GM21576 (cell line): ENCODE results near the gene C3orf52.
"Not testable (repeated sequence)": the region's sequence is repeated elsewhere in the genome, so short reads cannot be mapped to it uniquely, and the experiment has no call there.

ENCODE experiments used
- ATAC-seq: cut with Tn5 transposase; IDR thresholded peaks from one replicate; pipeline ENCODE4 v1.9.1; 2021; ENCODE audit warnings: mild to moderate bottlenecking, moderate library complexity; ENCODE audit not compliant: unreplicated experiment

The C3orf52 gene, protein sequence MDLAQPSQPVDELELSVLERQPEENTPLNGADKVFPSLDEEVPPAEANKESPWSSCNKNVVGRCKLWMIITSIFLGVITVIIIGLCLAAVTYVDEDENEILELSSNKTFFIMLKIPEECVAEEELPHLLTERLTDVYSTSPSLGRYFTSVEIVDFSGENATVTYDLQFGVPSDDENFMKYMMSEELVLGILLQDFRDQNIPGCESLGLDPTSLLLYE

DNA sequence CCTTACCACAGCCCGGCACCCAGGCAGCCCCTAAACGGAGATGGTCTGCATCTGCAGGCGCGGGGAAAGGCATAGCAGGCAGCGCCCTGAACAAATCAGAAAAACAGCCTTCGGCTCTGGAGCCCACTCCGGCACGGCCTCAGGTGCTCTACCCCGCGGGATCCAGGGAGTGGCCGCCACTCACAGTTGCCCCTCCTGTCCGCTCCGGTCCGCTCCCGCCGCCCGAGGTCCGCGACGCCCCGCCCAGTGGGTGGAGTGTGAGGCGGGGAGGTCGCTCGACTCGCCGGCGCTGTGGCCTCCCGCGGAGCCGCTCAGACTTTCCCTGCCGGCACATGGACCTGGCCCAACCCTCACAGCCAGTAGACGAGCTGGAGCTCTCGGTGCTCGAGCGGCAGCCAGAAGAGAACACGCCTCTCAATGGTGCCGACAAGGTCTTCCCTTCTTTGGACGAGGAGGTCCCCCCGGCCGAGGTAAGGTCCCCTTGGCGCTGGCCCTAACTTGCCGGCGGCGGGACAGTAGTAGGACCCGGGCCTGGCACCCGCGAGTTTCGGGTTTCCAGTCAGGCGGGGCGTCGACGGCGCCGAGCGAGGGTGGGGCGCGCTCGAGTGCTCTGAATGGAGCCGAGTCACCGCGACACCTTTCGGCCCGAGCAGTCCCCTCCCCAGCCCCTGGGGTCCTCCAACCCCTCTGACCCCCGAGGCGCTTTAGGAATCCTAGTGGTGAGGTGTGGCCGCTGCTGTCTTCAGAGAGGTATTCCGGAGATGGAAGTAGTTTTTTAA lies at the start of gene C3orf52:
C3orf52 (plus strand) TSS at position 314 of the 779 bp plus-strand sequence; CDS start at position 333, 19 bp downstream.
- ATAC-seq = peak; percentile 90

DNA sequence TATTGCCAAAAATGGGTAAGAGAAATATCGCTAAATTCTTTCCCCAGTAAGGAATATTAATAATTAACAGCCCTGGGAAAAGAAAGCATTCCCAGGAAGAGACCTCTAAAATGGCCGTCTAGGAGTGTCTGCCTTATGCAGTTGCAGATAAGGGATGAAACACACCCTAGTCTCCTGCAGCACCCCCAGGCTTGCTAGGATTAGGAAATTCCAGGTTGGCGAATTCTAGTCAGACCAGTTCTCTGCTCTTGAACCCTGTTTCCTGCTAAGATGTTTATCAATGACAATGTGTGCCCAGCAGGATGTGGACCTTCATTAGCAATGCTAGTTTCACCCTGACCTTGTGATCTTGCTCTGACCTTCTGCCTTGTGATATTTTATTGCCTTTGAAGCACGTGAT lies 49.0 kb upstream of the C3orf52 start:
- not testable (repeated sequence) for ATAC-seq

DNA sequence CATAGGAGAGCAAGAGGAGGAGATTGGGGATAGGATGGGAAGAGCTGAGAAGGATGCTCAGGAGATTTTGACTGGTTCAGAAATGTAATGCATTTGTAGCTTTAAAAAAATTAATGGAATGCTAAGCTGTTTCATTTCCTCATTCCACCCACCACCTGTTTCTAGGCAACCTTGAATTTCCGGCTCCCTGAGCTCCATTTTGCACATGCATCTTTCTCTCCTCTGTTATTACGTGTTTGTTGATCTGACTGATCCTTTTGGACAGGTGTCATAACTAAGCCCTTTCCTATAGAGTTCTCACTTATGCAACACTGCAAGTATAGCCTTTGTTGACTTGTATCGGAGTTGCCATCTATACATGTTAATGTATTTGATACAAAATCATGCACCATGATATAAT lies 47.3 kb upstream of the C3orf52 start:
- ATAC-seq = no peak

DNA sequence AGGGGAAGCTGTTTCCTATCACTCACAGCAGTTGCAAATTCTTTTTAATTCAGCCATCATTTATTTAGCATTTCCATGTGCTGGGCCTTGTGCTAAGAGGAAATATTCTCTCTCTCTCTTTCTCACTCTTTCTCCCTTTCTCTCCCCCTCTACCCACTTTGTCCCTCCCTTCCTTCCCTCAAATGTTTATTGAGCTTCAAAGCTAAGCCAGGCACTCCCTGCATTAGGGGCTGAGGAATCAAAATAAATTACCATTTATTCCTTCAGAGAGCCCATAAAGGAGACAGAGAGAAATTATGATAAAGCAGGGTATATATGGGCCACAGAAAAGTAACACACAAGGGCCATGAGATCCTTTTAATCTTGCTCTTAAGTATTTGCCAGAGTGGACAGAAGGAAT lies 44.9 kb upstream of the C3orf52 start:
- no peak for ATAC-seq

DNA sequence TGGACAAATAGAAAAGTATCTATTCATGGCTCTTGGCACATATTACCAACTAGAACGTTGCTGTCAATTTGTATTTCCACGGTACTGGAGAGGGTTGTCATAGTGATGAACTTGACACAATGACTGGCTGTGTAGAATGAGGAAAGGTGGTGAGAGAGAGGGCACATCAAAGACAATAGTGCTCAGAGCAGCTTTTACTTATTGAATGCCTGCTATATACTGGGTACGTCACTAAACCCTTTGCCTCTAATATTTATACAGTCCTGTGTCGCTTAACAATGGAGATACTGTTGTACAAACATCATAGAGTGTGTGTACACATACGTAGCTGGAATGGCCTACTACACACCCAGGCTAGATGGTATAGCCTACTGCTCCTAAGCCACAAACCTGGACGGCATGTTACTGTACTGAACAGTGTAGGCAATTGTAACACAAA lies 43.3 kb upstream of the C3orf52 start:
- no peak for ATAC-seq

DNA sequence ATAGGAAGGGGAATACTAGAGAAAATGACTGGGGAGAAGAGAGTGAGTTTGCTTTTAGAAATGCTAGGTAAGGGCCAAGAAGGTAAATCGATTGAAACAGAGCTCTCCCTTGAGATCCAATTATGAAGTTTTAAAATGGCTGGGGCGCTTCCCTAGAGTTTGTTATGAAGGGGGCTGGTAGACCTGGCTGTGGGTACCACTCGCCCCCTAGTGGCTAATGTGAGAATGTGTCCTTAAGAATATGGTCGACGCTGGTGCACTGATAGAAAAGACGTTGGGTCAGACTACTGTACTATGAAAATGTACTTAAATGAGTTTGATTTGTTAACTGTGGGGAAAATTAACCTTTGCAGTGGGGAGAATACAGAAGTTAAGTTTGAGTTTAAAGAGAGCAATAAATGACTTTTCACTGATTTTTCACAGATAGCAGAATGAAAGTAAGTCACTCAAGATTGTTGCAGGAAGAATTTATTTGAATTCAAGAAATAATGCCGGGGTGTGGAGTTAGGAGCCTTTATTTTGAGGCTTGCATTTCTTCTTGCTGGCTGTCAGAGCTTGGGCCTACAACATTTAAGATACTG lies 42.5 kb upstream of the C3orf52 start:
- ATAC-seq = peak; percentile 87

DNA sequence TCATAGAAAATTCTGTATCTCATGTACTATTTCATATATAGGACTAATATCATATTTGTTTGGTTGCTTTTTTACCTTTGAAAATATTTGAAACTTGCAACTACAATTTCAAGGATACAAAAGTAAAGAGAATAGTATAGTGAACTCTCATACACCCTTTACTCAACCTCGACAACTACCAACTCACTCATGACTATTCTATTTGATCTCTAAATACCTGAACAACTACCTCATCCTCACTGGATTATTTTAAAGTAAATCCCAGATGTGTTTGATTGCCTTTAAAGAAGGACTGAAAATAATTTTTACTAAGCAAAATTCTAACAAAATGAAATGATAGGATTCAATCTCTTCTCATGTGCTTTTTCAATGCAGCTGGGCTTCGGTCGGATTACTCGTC lies 39.6 kb upstream of the C3orf52 start:
- no peak for ATAC-seq

DNA sequence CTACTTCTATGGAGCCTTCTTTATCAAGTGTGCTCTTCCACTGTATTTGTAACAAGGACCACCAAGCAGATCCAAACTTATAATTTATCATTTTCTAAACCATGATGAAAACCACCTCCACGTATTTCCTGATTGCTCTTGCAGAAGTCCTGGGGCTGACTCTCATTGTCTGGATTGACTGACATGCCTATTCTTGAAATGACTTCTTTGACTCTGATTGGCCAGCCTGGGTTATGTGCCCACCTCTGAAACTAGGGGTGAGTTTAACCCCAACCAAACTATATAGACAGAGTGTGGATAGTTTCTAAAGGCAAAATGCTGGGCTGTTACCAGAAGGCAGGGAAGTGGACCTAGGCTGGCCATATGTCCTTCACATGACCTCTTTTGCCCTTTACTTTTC lies 38.9 kb upstream of the C3orf52 start:
- no peak for ATAC-seq

DNA sequence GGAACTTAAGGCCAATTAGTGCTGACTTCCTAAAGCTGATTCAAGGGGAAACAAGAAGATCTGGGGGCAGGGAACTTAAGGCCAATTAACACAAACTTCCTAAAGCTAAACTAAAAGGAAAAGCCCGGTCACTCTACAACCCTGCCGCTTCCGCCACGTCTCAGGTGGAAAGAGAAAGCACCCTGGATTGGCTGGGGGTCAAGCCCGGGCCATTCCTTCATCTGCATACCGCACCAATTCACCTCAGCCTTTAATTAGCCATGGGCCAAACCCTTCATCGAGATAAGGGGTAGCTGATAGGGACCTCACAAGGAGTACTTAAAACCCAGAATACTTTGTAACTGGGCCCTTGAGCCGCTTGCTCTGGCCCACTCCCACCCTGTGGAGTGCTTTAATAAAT lies 37.3 kb upstream of the C3orf52 start:
- no peak for ATAC-seq

DNA sequence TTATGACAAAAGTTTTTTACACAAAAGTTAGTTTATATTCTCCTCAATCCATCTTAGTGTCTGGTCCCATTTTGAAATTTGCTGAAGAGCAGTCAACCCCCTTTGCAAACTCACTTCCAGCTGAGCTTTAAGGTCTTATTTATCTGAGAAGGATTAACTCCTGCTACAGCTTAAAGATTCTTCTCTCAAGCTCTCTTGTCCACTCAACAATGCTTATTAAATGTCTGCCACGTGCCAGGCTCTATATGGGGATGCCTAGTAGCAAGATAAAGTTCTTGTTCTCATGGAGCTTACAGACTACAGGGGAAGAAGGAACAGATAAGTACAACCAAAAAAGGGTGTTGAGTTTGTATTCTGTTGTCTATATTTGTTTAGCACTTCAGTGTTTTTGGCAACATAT lies 33.0 kb upstream of the C3orf52 start:
- ATAC-seq = no peak

DNA sequence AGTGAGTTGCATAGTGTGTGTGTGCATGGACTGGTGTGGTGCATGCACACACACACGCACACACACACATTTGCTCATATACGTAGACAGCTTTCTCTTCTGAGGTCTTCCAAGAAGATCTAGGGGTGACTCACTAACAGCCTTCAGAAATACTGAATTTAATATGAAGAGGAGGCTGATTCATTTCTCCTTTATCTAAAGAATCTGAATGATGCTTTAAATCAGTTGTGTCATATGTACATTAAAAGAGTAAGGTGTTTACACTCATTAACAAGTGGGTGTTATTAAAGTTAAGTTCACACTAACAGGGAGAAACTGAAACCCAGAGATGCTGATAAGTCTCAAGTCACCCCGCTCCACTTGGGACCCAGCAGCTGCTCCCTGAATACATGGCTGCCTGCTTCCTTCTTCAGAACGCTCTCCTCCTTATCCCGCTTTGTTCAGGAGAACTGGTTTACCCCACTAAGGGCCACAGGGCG lies 29.7 kb upstream of the C3orf52 start:
- no peak for ATAC-seq

DNA sequence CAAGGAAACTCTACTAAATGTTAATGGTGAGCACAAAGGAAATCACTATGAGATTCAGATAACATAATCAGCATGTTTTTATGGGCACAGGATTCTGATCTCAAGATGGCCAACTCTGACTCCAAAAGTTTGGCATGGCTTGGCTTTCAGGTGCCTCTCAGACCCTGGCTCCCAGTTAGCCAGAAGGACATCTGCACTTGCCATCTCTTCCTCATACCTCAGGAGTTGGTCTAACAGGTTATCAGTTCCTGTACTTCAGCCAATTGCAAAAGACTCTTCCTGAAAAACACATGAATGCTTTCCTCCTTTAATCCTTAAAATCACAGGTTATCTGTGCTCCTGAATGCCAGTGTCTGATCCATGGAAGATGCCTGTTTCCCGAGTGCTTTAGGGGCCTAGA lies 26.7 kb upstream of the C3orf52 start:
- ATAC-seq = no peak

DNA sequence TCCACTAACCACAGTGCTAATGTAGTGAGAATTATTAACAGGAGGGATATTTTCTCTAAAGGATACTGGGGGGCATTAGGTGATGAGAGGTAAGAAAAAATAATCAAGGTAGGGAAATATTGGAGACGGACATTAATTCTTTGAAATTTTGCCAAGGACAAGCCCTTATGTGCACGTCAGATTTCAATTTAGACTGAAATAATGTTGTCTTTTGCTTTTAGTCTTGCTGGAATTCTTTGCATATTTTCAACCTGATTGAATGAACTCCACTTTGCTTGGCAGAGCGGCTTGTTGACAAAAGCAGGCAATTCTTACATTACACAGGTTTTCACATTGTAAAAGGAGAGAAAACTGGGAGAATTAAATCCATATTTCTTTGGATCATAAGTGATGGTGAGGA lies 25.0 kb upstream of the C3orf52 start:
- ATAC-seq = no peak

DNA sequence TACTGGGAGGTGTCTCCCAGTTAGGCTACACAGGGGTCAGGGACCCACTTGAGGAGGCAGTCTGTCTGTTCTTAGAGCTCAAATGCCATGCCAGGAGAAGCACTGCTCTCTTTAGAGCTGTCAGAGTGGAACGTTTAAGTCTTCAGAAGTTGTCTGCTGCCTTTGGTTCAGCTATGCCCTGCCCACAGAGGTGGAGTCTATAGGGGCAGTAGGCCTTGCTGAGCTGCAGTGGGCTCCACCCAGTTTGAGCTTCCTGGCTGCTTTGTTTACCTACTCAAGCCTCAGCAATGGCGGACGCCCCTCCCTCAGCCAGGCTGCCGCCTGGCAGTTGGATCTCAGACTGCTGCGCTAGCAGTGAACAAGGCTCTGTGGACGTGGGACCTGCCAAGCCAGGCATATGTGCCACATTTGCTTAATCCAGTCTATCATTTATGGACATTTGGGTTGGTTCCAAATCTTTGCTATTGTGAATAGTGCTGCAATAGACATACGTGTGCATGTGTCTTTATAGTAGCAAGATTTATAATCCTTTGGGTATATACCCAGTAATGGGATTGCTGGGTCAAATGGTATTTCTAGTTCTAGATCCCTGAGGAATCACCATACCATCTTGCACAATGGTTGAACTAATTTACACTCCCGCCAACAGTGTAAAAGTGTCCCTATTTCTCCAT lies 13.7 kb upstream of the C3orf52 start:
- not testable (repeated sequence) for ATAC-seq

DNA sequence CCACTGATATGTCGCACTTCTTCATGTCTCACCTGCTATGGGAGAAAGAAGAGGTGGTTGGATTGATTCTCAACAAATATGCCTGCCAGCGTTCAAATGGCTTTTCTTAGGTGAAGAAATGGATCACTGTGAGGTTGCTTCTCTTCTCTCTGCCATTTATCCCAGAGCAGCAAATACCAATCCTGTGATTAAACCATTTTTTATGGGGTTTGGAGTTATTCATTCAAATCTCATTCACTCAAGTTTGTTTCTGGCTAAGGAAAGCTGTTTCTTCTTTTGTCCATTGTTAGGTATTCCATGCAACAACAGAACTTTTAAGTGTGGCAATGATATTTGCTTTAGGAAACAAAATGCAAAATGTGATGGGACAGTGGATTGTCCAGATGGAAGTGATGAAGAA lies 12.2 kb upstream of the C3orf52 start:
- no peak for ATAC-seq

DNA sequence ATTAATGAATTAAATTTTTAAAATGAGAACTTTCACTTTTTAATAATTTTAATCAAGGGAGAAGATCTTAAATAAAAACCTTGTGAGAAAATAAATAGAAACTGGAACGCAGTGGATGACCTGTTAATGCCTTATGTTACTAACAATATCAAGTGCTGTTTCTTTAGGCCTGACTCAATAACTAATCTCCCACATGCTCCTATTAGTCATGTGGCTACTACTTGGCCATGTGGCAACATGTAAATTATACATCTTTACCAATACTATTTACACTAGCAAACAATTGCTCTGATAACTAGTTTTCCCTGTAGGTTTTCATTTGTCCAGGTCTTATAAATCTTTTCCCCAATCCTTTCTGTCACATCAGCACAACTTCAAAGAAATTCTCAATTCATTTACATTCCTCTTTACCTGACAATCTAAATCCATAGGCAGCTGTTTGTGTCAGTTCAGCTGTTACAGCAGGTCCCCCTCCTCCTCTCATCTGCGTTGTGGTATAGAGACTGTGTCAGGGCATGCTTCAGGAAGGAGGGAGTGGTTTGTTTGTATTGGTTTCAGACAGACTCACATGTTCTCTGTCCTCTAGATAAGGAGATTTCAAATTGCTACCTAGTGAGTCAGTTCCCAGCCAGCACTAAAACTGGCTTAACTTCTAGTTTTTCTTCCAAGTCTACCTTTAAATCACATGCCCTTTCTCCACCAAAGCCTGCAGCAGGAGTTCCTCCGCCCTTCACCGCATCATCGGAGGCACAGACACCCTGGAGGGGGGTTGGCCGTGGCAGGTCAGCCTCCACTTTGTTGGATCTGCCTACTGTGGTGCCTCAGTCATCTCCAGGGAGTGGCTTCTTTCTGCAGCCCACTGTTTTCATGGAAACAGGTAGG lies 11.3 kb upstream of the C3orf52 start:
- peak; percentile 92 for ATAC-seq

DNA sequence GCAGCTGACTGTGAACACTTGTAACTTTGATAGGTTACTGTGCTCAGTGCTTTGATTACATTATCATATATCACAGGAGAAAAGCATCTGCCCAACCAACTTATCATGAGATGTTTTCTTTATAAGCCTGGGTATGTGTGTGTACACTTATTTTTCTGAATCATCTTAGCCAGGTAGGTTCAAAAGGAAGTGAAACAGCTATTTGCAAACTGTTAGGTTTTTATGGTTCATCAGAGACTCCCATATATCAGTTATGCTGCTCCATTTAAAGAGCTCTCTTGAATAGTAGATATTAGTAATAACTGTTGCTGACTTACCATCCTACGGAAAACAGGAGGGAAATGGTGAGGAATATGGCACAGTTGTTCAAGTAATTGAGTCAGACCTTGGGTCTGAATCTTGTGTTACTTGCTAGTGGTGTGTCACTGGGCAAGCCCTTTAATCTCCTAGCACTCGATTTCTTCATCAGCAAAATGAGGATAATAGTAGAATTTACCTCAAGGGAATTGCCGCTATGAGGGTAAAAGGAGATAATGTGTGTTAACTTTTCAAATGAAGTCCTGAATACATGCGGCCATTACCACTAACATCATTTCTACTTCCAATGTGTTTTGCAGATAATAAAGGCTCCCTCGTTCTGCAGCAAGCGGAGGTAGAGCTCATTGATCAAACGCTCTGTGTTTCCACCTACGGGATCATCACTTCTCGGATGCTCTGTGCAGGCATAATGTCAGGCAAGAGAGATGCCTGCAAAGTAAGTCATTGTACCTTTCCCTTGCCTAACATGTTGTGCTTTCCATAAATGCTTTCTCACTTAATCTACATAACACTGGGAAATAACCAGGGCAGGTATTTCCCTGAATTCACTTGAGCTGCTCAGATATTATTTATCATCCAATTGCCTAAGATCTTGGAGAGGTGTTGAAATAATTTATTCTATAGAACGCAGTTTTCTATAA lies 7.8 kb upstream of the C3orf52 start:
- ATAC-seq = no peak

DNA sequence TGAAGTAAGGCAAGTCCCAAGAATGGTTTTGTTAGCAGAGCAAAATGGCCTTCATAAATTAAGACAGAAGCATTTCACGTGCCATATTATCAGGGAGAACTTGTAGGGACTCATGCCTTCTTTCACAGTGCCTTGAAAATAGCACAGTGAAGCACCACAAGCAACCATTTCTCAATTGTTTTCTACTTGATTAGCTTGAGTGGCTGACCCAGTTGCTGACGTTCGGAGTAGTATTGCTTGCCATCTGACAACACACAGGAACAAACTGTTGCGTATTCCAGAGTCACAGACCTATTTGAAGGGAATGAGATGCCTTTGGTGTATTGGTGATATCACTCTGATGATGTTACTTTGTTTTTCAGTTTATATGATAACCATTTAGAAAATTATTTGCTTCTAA lies 3.0 kb upstream of the C3orf52 start:
- no peak for ATAC-seq

DNA sequence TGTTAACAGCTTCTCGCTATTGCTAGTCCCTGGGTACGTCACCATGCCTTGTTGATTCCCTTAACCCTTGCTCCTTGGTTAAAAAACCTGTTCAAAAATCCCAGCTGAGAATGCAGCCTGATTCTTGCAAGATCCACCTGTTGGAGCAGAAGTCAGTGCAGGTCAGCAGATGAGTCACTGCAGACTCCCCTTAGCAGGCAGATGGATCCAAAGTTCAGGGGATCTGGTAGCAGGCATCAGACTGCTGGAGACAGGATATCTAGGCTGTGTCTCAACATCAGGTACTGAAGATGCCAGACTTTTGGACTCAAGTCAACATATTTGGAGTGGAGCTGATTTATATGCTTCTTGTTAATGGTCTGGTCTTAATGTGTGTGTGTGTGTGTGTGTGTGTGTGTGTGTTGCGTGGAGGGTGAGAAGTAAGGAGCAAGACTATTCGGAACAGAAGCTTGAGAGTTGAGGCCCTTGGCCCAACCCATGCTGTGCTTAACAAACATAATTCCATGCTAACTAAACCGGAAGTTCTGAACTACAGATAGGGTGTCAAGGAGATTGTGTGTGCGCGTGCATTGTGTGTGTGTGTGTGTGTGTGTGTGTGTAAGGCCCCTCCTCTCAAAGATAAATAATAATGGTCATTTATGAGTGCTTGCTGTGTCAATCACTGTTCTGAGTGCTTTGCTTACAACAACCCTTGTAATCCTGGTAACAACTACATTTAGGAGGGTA lies 1.0 kb upstream of the C3orf52 start:
- no peak for ATAC-seq
